GM11168 (cell line): ENCODE data around the gene CALN1.
"Not testable (repeated sequence)": the region's sequence is repeated elsewhere in the genome, so short reads cannot be mapped to it uniquely, and the experiment has no call there.

Experiments used
- in situ Hi-C: fragments of 300-500 bp; cut with MboI; formaldehyde crosslinking; loops from one replicate; pipeline ENCODE4 v1.12.0; 2022; ENCODE audit warnings: low sequenced_read_pairs; ENCODE audit not compliant: unreplicated experiment

The CALN1 gene

DNA sequence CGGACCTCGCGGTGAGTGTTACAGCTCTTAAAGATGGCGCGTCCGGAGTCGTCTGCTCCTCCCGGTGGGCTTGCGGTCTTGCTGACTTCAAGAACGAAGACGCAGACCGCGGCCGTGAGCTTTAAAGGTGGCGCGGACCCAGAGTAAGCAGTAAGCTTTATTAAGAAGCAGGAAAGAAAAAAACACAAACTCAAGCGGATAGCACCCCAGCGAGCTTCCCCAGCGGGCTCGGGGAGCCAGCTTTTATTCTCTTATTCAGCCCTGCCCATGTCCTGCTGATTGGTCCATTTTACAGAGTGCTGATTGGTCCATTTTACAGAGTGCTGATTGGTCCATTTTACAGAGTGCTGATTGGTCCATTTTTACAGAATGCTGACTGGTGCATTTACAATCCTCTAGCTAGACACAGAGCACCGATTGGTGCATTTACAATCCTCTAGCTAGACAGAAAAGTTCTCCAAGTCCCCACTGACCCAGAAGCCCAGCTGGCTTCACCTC lies at the start of gene CALN1:
Gene CALN1, minus strand, starts transcription at position 218 of the 498 bp plus-strand sequence.
- in situ Hi-C loops, result not testable (repeated sequence)

DNA sequence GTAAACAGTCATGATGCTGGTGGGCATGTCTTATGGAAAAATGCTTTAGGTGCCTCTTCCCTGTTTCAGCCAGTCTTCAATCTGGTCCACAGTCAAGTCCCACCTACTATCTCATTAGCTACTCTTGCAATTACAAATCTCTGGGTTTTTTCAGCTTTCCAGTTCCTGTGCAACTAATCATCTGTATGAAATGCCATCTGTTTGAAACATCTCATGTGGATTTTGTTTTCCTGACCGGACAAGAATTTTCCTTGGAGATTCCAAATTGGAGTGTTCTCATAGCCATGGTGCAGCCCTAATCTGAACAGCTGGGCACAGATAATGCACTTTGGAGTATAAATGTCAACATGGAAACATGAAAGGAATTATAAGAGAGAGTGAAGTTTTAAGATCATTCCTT lies 41.3 kb upstream of the CALN1 start:
- in situ Hi-C loops, result no loop called here

DNA sequence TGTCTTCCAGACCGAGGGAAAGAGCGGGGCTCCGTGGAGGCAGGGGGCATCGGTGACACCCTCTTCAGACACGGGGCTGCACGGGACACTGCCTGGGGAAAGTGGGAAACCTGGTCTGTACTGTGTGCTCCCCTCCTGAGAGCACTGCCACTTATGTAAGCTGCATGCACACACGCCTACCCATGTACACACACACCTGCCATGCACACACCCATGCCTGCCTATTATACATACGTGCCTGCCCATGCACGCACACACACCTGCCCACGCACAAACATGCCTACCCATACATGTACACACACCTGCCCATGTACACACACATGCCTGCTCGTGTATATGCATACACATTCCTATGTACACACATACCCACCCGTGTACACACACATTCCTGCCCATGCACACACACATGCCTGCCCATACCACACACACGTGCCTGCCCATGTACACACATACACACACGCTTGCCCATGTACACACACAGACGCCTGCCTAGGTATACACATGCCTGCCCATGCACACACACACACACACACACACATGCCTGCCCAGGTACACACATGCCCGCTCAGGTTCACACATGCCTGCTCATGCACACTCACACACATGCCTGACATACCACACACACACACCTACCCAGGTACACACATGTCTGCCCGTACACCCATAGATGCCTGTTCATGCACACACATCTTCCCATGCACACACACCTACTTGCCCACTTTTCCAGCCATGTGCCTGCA lies 35.5 kb upstream of the CALN1 start:
- in situ Hi-C loops, result no loop called here

DNA sequence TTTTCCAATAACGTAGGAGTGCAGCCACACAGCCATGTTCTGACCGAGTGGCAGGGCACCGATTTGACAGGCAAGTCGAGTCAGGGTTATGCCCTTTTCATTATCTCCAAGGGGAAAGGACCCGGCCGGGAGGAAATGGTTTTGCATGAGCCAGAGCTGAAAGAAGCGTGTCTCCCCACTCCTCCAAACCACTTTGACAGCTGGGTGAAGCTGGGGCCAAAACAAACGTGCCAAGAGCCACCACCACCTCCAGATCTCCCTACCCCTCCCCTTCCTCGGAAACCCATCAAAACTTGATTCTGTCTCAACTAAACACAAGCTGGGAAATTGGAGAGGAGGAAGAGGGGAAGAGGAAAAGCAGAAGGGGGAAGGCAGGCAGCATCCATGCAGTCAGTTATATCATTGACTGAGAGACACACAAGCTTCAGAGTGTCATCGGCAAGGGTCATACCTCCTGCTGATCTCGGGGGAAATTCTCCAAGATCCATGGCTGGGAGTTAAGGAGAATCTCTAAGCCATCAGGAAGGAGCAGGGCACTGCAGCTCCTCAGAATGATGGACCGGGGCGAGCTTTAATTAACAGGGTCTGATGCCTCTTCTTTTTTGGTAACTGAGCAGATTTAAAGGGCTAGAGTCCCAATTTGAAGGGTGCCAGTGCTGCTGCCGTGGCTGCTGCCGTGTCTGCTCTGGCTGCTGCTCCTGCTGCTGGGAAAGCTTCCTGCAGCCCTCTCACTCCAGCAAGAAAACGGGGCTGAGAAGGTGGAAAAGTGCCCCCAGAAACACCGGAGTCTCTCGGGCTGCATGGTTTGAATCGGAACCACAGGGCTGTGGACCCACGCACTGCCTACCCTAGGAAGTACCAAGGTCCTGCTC lies 34.7 kb upstream of the CALN1 start:
- in situ Hi-C loops, result no loop called here

DNA sequence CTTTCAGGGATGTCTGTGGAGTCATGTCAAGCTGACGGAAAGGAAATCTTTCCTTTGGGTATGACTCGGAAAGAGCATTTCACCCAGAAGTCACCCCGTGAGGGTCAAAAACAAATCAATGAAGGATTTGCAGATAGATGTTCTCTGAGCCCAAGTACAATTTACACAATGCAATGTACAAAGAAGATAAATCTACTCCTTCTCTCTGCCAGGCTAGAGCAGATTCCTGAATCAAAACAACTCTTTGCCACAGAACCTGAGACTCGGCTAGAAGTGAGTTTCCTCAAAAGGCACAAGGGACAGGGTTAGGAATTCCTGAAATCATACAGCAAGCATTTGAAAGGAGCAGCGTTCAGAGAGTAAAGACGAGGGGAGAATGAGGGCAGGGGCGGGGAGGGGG lies 34.0 kb upstream of the CALN1 start:
- in situ Hi-C loops, result no loop called here

DNA sequence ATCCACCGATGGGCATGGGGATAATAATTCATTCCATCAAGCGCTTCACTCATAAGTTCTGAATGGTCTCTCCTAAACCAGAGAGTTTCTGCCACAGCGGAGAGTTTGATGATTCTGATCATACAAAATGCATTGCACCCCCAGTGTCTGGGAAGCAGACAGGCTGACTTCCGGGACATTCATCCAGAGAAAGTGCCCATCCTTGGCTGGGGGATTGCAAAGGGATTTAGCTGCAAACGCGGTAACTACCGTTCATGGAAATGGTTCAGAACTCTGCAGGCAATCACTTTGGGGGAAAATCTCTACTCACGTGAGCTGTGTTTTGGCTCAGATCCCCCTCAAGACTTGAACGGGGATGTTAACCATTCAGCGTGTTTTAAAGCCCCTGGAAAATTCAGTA lies 33.4 kb upstream of the CALN1 start:
- in situ Hi-C loops, result no loop called here

DNA sequence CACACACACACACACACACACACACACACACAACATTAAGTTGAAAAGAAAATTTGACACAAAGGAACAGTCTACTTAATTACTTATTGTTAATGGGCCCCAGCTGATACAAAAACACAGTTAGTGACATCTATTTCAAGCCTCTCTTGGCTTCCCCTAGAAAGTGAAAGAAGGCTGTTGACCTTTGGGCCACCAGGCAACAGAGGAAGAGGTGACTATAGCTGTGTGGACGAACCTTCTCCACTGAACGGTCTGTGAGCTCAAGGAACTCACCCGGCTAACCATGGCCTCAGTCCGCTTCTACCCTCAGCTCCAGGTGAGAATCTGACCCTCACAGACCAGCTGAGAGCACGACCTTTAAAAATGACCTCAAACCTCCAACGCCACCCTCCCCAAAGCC lies 32.9 kb upstream of the CALN1 start:
- in situ Hi-C loops, result no loop called here

DNA sequence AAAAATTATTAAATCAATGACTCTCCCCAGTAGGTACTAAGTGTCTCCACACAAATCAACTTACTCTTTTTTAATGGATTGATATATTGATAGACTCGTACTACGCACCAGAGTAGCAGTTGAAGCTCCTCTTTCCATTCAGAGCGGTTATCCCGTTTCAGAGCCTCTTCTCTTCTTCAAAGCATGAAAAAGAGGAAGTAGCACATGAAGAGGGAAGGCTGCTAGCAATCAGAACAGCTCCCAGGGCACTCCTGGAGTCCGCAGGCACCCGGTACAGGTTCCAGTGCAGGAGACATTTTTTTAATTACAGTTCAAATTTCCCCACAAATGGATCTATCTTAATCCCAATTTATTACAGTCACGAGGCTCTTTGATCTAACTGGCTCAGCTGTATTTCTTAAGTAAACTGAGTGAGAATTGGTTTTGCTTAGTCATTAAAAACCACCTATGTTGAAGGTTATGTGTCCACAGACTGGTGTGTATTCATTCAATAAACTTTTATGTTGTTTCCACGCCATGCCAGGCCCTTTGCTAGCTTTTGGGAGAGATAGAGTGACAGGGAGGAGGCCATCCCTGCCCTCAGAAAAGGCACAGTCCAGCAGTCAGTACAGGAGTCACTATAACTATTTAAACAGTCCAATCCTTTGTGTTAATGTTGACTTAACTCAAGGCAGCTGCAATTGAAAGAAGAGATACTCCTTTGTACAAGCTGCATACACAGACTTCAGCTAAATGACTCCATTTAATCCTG lies 32.1 kb upstream of the CALN1 start:
- in situ Hi-C loops, result no loop called here

DNA sequence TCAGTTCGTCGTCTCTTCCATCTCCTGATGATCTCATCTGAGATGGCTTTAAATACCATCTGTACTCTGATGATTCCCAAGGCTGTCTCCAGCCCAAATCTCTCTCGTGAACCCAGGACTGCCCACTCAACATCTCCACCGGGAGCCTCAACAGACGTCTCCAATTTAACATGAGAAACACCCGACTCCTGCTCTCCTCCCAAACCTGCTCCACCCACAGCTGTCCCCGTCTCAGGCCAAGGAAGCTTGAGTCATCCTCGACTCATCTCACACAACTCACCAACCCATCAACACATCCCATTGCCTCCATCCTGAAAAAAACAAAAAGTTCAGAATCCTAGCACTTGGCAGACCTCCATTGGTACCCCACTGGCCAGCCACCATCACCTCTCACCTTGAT lies 29.7 kb upstream of the CALN1 start:
- in situ Hi-C loops, result no loop called here

DNA sequence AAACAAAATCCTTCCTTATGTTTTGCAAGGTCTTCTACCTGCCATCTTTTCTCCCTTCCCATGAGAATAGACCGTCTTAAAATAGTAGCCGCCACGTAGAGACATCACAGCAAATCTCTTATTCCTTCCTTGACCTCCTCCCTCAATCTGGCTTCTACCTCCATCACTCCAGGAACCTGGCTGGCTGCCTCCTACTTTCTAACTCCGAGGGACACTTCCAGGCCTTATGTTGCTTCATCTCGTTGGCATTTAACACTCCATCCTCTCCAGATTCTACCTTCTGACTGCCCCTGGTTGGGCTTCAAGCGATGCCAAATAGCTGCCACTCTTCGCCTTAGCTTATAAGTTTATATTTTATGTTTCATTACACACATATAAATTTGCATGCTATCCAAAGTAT lies 26.4 kb upstream of the CALN1 start:
- in situ Hi-C loops, result no loop called here

DNA sequence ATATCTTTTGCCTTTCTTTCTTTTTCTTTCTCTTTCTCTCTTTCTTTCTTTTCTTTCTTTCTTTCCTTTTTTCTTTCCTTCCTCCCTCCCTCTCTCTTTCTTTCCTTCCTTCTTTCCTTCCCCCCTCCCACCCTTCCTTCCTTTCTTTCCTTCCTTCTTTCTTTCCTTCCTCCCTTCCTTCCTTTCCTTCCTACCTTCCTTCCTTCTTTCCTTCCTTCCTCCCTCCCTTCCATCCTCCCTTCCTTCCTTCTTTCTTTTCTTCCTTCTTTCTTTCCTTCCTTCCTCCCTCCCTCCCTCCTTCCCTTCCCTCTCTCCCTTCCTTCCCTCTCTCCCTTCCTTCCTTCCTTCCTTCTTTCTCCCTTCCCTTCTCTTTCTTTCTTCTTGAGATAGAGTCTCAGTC lies 25.5 kb upstream of the CALN1 start:
- in situ Hi-C loops, result no loop called here

DNA sequence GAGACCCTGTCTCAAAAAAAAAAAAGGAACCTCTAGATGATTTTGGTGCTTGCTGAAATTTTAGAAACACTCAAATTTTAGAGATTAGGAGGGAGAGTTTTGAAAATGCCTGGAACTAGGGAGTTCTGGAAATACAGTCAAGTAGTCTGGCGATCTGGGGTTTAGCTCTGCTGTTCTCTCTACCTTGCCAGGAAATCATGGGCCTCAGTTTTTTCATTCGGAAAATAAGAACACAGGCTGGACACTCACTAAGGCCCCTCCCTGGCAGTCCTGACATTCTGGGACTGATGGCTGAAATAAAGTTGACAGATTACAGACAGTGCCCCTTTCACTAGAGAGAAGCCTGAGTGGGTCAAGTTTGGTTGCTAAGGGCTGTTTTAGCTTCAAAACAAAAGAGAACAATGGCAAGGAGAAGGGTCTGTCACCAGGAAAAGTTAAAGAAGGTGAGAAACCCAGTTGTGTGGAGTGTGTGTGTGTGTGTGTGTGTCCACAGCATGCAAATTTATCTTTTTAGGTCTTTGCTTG lies 25.0 kb upstream of the CALN1 start:
- in situ Hi-C loops, result no loop called here

DNA sequence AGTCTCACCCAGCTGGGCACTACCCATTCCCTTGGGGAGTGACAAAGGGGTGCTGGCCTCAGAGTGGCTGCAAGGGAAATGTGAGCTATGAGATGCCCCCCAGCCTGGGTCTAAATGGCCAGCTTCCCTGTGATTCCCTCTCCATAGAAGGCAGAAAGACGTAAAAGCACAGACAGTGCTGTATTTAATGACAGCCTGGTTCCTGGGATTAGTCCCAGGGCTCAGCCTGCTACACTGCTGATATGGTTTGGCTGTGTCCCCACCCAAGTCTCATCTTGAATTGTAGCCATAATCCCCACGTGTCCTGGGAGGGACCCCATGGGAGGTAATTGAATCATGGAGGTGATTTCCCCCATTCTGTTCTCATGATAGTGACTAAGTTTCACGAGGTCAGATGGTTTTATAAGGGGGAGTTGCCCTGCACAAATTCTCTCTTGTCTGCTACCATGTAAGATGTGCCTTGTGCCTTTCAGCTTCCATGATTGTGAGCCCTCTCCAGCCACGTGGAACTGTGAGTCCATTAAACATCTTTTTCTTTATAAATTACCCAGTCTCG lies 23.9 kb upstream of the CALN1 start:
- in situ Hi-C loops, result no loop called here

DNA sequence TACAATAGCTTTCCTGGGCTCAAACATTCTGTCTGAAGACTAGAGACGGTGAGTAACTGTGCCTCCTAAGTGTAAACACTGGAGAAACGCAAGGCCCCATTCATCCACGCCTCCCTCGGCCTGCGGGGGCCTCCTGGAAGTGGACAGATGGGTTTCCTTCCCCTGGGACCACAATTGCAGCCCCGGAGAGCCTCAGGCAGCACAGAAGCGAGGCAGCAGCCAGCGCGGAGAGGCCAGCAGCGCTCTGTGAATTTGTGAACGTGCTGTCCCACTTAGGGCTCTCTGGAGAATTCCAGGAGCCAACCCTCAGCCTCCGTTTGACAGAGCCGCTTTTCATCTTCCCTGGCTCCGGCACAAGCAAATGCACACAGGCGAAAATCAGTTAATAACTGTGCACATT lies 23.2 kb upstream of the CALN1 start:
- in situ Hi-C loops, result no loop called here

DNA sequence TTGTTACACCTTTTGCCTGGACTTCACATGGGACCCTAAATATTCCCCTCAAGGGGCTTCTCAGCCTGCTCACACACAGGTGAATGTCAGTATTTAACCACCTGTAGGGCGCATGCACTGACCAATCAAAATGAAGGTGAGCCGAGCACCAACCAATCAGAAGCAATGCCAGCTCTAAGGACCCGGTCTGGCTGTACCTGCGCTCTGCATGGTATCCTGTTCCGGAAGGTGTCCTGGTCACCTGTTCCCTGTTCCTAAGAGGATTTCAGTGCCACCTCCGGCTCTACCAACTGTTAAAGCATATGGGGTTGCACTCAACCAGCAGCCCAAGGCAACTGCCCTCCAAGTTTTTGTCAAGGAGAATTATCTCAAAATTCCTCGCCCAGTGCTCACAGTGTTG lies 18.4 kb upstream of the CALN1 start:
- in situ Hi-C loops, result no loop called here

DNA sequence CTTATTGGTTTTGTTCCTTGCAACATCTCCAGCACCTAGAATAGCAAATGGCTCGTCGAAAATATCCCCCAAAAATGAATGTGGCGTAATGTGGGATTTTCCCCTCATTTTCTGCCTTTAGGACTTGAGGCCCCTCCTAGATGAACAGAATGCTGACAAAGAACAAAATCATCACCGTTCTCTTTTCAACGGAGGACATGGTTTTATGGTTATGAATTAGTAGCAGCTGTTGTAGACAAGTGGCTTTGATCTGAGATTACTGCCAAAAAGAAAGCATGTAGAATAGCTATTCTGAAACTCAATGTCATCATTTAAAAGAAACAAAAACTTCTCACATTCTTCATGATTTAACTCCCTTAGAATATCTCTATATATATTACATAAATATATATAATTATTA lies 17.2 kb upstream of the CALN1 start:
- in situ Hi-C loops, result no loop called here

DNA sequence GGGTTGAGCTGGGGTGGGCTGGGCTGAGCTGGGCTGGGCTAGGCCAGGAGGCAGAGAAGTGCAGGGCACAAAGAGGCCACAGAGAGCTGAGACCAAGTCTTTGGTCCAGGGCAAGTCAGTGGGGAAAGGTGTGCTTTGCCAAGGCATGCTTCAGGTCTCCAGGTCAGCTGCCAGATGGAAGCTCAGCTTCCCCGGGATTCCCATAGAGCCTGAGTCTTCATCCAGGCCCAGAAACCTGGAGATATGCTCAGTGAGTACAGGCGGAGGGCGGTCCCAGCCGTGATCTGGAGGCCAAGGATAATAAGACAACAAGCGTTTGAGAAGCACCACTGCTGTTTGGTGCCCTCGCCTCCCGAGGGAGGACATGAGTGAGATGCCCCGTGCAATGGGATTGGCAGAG lies 4.7 kb upstream of the CALN1 start:
- in situ Hi-C loops, result no loop called here

DNA sequence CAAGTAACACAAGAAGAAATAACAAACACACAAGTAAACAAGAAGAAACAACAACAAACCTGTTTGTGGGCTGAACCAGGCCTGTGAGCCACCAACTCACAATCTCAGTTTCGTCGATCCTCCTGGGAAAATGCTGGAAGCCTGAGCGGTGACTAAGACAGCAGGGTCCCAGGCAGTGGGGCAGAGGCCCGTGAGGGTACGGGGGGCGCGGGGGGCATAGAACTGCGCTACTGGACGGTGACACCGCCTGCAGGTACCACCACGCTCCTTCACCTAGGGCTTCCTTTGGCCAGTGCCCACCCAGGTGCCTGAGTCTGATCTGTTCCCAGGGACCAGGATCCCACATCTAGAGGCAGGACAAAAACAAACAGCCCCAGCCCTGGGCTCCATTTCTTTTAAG lies 3.4 kb upstream of the CALN1 start:
- in situ Hi-C loops, result no loop called here

DNA sequence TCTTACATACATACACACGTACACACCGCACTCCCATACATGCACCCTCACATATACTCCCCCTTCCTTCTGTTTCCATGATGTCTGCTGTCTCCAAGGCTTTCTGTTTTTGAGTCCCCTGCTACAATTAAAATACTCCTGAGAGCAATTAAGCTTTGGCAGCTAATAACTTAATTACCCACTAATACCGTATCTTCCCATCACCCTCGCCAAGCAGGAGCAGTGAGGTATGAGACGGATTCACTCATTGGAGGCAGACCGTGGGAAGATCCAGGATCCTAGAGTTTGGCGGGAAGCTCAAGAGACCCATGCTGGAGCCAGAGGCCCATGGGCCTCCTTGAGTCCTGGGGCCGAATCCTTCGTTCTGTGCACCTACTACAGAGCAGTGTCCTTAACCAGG lies 1.7 kb upstream of the CALN1 start:
- in situ Hi-C loops, result no loop called here

DNA sequence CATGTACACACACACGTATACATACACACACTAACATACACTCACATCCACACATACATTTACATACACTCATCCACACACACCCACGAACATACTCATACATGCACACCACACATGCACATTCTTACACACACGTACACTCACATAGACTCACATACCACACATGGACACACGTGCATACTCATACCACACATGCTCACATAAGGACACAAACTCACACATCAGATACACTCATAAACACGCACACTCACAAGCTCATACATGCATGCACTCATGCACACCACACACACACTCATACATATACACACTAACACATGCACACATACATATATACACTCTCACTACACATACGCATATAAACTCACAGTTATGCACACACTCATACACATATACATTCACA lies 1.2 kb upstream of the CALN1 start:
- in situ Hi-C loops, result no loop called here
